ENCODE results near the gene CSTPP1.
"Not testable (repeated sequence)": the region's sequence is repeated elsewhere in the genome, so short reads cannot be mapped to it uniquely, and the experiment has no call there.

Gene CSTPP1

DNA sequence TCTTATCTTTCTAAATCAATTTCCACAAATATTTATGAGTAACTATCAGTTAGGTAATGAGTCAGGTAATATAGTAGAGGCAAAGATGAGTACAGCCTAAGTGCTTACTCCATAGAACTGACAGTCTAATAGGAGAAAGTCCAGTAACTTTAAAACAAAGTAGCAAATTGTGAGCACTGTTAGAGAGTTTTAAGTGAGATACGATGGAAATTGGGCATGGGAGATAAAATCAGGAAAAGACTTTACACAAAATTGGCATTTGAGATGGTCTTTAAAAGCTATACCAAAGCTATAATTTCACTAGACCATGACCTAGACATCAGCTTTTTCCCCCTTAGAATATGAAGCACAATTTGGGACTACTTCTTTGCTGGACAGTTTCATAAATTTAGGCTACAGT lies 113.7 kb downstream of the CSTPP1 start:
- no peak for DNase-seq (ENCODE audit: low read depth)

DNA sequence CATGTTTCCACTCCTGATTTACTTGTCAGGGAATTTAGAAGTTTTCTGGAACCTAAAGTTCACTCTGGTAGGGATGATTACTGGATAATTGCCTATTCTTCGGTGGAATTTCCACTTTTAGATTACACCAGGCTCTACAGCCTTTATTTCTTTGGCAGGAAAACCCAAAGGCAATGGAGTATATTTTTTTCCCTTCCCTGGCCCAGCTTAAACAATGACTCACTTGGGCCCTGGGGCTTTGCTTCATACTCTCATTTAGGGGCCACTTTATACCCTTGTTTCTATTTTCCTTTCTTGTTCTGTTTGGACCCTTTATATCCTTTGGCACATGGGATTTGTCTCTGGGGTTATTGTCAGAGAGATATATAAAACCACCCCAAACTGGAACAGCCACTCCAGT lies 114.7 kb downstream of the CSTPP1 start:
- DNase-seq (ENCODE audit: low read depth), result no peak

- DNase-seq (ENCODE audit: low read depth), result no peak
Observed at GRCh38 chr11:47052165-47052564, 115.6 kb downstream of the CSTPP1 start.

- DNase-seq (ENCODE audit: low read depth), result no peak
Observed at GRCh38 chr11:47052576-47052975, 116.0 kb downstream of the CSTPP1 start.

- no peak for DNase-seq (ENCODE audit: low read depth)
Observed at GRCh38 chr11:47055534-47055933, 119.0 kb downstream of the CSTPP1 start.

DNA sequence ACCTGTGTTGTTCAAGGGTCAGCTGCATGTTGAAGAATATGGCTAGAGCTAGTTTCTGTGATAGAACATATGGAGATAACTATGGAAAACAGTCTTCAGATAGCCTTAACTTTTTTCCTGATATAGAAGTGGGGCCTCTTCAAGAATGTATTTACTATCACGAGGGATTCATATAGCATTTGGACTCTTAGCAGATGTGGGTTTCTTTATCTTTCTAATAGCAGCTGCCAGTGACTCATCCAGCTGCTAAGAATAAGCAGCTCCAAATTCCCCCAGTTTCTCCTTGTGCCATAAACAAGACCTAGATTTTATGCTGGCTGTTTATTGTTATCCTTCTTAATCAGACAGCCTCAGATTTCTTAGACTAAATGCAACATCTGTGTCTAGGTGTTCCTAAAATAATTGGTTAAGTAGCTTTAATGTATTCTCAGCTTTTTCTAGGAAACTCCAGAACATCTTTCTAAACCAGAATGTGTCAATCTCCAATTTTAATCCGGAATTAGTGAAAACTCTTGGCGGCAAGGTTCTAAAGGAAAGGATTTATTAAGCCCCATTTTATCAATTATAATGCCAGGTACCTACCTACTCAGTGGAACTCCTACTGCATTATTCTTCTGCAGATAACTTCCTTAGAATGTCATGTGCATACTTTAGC lies 119.8 kb downstream of the CSTPP1 start:
- peak; percentile 54 for DNase-seq (ENCODE audit: low read depth)

- no peak for DNase-seq (ENCODE audit: low read depth)
Observed at GRCh38 chr11:47057365-47057764, 120.8 kb downstream of the CSTPP1 start.

DNA sequence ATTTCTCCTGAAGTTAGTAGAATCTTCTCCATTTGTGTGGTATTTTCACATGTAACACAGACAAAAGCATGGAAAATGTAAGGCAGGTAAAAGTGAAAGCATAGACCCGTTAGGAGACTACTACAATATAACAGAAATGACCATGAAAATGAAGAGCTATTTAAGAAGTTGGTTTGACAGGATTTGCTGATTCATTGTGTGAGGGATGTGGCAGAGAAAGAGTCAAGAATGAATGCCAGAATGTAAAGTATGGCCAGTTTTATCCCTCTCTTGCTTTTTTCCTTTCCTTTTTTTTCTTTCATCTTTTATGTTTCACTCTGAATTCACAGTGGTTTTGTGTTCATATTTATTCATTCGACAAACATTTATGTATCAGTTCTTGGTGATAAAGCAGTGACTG lies 124.2 kb downstream of the CSTPP1 start:
- DNase-seq (ENCODE audit: low read depth), result no peak

DNA sequence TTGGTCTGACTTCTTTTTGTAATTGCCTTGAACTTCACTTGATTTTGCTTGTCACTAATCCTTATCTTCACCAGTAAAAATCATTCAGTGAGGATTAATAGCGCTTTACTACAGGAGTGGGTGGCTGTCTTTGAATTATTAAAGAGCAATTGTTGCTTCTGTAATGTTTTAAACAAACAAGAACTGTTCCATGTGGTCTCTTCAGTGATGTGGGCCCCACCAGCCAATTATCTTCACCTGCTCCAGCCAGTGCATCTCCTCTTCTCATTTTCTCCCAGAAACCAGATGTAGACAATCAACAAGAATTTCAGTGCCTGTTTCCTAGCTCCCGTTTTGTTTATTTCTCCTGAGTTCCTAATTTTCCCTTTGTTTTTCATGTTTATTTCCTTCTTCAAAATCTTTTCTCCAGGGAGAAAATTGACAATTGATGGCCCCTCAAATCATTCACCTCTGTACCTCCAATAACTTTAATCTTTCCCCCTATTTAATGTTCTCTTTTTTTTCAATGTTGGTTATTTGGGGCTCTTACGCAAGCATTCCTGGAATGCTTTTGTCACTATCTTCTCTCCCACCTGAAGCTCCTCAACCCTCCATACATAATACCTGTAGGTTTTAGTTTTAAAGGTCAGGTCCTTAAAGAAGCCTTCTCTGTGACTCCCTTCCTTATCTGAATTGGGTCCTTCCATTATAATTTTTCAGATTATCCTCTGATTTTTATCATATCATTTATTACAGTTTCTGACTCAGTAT lies 125.0 kb downstream of the CSTPP1 start:
- no peak for DNase-seq (ENCODE audit: low read depth)

DNA sequence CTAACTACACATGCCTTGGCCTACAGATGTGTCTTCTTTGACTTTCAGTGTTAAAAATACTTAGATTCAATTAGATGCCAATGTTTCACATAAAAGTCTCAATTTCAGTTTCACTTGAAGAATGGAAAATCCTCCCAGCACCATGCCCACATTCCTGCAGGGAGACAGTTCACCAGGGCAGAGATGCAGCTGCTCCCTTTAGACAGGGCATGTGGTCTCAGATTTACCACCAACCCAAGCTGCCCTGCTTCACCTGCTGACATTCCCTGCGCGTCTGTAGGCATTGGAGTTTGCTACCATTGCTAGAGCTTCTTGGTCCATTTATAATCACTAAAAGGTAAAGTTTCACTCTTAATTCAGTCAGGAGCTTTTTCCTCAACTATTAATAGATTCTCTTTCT lies 126.2 kb downstream of the CSTPP1 start:
- no peak for DNase-seq (ENCODE audit: low read depth)

- no peak for DNase-seq (ENCODE audit: low read depth)
Observed at GRCh38 chr11:47067401-47067800, 130.8 kb downstream of the CSTPP1 start.

- DNase-seq (ENCODE audit: low read depth), result no peak
Observed at GRCh38 chr11:47070769-47071168, 134.2 kb downstream of the CSTPP1 start.

DNA sequence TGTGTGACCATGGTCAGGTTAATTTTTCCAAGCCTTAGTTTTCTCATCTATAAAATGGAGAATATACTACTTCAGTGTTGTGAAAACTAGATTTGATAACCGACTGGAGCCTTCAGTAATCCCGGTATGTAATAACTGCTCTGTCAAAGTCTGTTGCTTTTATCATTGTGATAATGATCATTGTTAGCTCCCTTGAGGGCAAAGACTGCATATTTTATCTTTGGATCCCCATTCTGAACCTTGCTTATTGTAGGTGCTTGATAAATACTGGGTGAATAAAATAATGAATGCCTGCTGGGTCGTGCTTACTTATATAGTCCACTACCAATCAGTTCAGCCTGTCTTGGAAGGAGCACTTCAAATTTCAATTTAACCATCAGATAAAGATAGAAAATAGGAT lies 134.8 kb downstream of the CSTPP1 start:
- DNase-seq (ENCODE audit: low read depth), result no peak

GRCh38 chr11:47071791-47072261 lies 135.3 kb downstream of the CSTPP1 start:
- no peak for DNase-seq (ENCODE audit: low read depth)

- DNase-seq (ENCODE audit: low read depth), result no peak
Observed at GRCh38 chr11:47078751-47079521, 142.4 kb downstream of the CSTPP1 start.

GRCh38 chr11:47080775-47081174 lies 144.2 kb downstream of the CSTPP1 start:
- not testable (repeated sequence) for DNase-seq (ENCODE audit: low read depth)

DNA sequence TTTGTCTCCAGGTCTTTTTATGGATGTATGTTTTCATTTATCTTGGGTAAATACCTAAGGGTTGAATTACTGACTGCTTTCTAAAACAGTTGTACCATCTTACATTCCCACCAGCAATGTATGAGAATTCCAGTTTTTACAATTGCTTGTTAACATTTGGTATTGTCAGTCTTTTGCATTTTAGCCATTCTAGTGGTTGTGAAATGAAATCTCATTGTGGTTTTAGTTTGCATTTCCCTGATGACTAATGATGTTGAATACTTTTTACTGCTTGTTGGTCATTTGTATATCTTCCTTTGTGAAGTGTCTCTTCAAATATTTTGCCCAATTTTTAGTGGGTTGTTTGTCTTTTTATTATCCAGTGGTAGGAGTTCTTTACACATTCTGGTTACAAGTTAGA lies 147.4 kb downstream of the CSTPP1 start:
- no peak for DNase-seq (ENCODE audit: low read depth)

DNA sequence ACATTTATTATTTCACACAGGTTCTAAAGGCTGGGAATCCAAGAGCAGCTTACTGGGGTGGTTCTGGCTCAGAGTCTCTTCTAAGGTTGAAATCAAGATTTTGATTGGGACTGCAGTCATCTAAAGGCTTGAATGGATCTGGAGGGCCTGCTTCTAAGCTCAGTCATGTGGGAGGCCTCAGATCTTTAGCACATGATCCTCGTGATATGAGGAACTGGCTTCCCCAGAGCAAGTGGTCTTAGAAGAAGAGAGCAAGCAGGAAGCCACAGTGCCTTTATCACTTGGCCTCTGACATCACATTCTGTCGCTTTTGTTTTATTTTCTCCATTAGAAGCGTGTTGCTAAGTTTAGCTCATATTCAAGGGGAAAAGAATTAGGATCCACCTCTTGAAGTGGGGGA lies 151.2 kb downstream of the CSTPP1 start:
- DNase-seq (ENCODE audit: low read depth), result peak; percentile 12

DNA sequence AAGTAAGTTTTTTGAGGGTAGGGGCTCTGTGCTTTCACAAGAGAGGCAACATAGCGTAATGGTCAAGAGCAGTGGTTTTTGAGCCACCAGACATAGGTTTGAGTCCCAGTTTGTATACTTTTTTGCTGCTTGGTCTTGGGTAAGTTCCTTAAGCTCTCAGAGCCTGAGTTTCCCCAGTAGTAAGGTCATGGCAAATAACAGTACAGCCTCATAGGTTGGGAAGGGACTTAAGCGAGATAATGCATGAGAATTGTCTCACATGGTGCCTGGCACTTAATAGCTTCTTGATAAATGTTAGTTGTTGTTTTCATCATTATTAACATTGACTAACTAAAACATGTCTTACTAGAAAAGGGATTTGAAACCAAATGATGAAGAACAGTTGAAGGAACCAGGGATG lies 157.0 kb downstream of the CSTPP1 start:
- DNase-seq (ENCODE audit: low read depth), result no peak

DNA sequence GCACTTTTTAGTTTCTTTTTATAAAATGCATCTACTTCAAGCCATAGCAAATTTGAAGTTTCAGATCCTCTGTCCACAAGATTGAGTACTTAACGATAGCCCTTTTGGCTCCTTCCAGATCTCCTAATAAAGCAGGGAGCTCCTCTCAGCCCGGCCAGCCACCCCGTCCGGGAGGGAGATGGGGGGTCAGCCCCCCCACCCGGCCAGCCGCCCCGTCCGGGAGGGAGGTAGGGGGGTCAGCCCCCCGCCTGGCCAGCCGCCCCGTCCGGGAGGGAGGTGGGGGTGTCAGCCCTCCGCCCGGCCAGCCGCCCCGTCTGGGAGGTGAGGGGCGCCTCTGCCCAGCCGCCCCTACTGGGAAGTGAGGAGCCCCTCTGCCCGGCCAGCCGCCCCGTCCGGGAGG lies 160.3 kb downstream of the CSTPP1 start:
- not testable (repeated sequence) for DNase-seq (ENCODE audit: low read depth)

- DNase-seq (ENCODE audit: low read depth), result not testable (repeated sequence)
Observed at GRCh38 chr11:47098223-47098622, 161.7 kb downstream of the CSTPP1 start.

GRCh38 chr11:47099214-47099917 lies 162.8 kb downstream of the CSTPP1 start:
- DNase-seq (ENCODE audit: low read depth), result no peak
